Measurements from ENCODE around the gene ZNF311. TPM values are rescaled to one million over a fixed set of nuclear protein-coding genes. Genes with fewer than 3 reads are reported as not detected.

The ZNF311 gene
- total and polyA plus RNA-seq, 9 of the 15 experiments (the other 6 are each of a cell fraction or from before 2014, with no cell fraction given), result 5.1 to 10.0 (median 7.5) TPM

- TF ChIP-seq TAF1 (IDR thresholded peaks at IDR 0.05; ENCODE audit: control insufficient read depth, extremely low read depth, insufficient read depth, low read length, severe bottlenecking) (peak; percentile 55), PRPF4 (IDR thresholded peaks at IDR 0.05; ENCODE audit: insufficient read depth, low read depth, low read length, poor library complexity, severe bottlenecking) (no peak), TFE3 (CRISPR knock-in tag; IDR thresholded peaks at IDR 0.05) (no peak), STAG1 (CRISPR knock-in tag; IDR thresholded peaks at IDR 0.05; ENCODE audit: borderline replicate concordance) (no peak), SREBF2 (CRISPR knock-in tag; IDR thresholded peaks at IDR 0.05) (no peak), KLF6 (CRISPR knock-in tag; IDR thresholded peaks at IDR 0.05; ENCODE audit: borderline replicate concordance) (no peak), ZNF592 (IDR thresholded peaks at IDR 0.05) (peak; percentile 33; the same call in 1 of the 2 replicates), YY1 (IDR thresholded peaks at IDR 0.05; ENCODE audit: borderline replicate concordance in 1 of 3, control insufficient read depth in 1 of 3, extremely low read depth in 1 of 3, insufficient read depth in 3 of 3, insufficient read length in 1 of 3, insufficient replicate concordance in 2 of 3, low read depth in 1 of 3, low read length in 2 of 3) (peak in 1 of 3 experiments; percentile 47), EGR1 (conservative IDR thresholded peaks at IDR 0.05) (no peak), ZKSCAN1 (IDR thresholded peaks at IDR 0.05; ENCODE audit: low read depth, low read length) (no peak), STAT5A (IDR thresholded peaks at IDR 0.05; ENCODE audit: borderline replicate concordance, low read length) (no peak), CBX2 (IDR thresholded peaks at IDR 0.05; ENCODE audit: insufficient read depth, low read length, poor library complexity, severe bottlenecking) (no peak), CEBPG (CRISPR knock-in tag; IDR thresholded peaks at IDR 0.05) (no peak), CEBPG (tag; conservative IDR thresholded peaks at IDR 0.05 in 1 of 2, IDR thresholded peaks at IDR 0.05 in 1 of 2) (no peak), TAF7 (tag; IDR thresholded peaks at IDR 0.05) (no peak), FOXP1 (CRISPR knock-in tag; IDR thresholded peaks at IDR 0.05) (no peak), PHF8 (IDR thresholded peaks at IDR 0.05; ENCODE audit: borderline replicate concordance, low read length) (no peak; the same call in 1 of the 2 replicates), ZFP36 (IDR thresholded peaks at IDR 0.05; ENCODE audit: low read depth, low read length, partially characterized antibody) (no peak), SIX5 (IDR thresholded peaks at IDR 0.05; ENCODE audit: borderline replicate concordance in 1 of 2, insufficient read depth in 1 of 2, low read depth in 1 of 2, low read length in 2 of 2) (no peak), ZNF175 (CRISPR knock-in tag; IDR thresholded peaks at IDR 0.05; ENCODE audit: low read depth) (no peak)
Measured at GRCh38 chr6:29011276-29011734, 6.2 kb upstream of the ZNF311 start (continued).
